ENCODE measurements around the gene ABI3. TPM values are rescaled to one million over a fixed set of nuclear protein-coding genes. Genes with fewer than 3 reads are reported as not detected.
A peak's percentile ranks its signal among the peaks of the same experiment; 100 is the strongest.

Gene ABI3
- total RNA-seq, 4 donors from 2014 or later: 1.1 to 6.6 (median 5.0) TPM

GRCh38 chr17:49229805-49230600 is 19.5 kb downstream of the ABI3 start:
- 0% methylated on average over 1 of the region's 36 CpGs; no CpG with 5 or more reads in 1 of the 2 donors for WGBS, 2 donors (ENCODE audit: low coverage in 1 of 2)
- peak; percentile 4 for ATAC-seq
- TF ChIP-seq, protein P1, sequence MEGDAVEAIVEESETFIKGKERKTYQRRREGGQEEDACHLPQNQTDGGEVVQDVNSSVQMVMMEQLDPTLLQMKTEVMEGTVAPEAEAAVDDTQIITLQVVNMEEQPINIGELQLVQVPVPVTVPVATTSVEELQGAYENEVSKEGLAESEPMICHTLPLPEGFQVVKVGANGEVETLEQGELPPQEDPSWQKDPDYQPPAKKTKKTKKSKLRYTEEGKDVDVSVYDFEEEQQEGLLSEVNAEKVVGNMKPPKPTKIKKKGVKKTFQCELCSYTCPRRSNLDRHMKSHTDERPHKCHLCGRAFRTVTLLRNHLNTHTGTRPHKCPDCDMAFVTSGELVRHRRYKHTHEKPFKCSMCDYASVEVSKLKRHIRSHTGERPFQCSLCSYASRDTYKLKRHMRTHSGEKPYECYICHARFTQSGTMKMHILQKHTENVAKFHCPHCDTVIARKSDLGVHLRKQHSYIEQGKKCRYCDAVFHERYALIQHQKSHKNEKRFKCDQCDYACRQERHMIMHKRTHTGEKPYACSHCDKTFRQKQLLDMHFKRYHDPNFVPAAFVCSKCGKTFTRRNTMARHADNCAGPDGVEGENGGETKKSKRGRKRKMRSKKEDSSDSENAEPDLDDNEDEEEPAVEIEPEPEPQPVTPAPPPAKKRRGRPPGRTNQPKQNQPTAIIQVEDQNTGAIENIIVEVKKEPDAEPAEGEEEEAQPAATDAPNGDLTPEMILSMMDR (IDR thresholded peaks at IDR 0.05): no peak
- TF ChIP-seq EP300 (IDR thresholded peaks at IDR 0.05) (no peak), POLR2AphosphoS5 (IDR thresholded peaks at IDR 0.05) (no peak), POLR2A (IDR thresholded peaks at IDR 0.05) (no peak)

GRCh38 chr17:49230636-49231562 is 20.4 kb downstream of the ABI3 start, which contains the start of gene PHOSPHO1:
TSS of gene PHOSPHO1 (minus strand) at chr17:49230787. CDS start at chr17:49226691, 4,096 bp downstream.
- no peak for TF ChIP-seq POLR2AphosphoS5 (IDR thresholded peaks at IDR 0.05)
- no peak for TF ChIP-seq POLR2A (IDR thresholded peaks at IDR 0.05)
- no peak for TF ChIP-seq EP300 (IDR thresholded peaks at IDR 0.05)
- TF ChIP-seq, protein P1 (IDR thresholded peaks at IDR 0.05): no peak
- no peaks in the 10 kb centered on the region for H3K36me3 ChIP-seq
- no peaks in the 10 kb centered on the region for H3K9me3 ChIP-seq
- peak within 1 kb of the TSS in 1 of 4 donors; percentile 59 for H3K27ac ChIP-seq
- H3K27me3 ChIP-seq: peaks cover 42% of the 10 kb centered on the region
- peaks cover 0 to 20% (median 8%) of the 10 kb centered on the region in 3 donors for H3K4me1 ChIP-seq
- ATAC-seq: peak; percentile 96
- 1 to 6% methylated on average over 7 to 19 of the region's 58 CpGs for WGBS, 2 donors (ENCODE audit: low coverage in 1 of 2)
- peak within 1 kb of the TSS; percentile 44 to 64 for H3K4me3 ChIP-seq

More at GRCh38 chr17:49229805-49230600, 19.5 kb downstream of the ABI3 start:
- Histone ChIP-seq H3K9me3 (no peaks in the 10 kb centered on the region), H3K4me1 (peaks cover 0 to 21% (median 8%) of the 10 kb centered on the region in 3 donors), H3K4me3 (peak overlapping the region; percentile 44 to 64), H3K27ac (peak overlapping the region in 1 of 4 donors; percentile 59), H3K27me3 (peaks cover 51% of the 10 kb centered on the region), H3K36me3 (no peaks in the 10 kb centered on the region)

DNA sequence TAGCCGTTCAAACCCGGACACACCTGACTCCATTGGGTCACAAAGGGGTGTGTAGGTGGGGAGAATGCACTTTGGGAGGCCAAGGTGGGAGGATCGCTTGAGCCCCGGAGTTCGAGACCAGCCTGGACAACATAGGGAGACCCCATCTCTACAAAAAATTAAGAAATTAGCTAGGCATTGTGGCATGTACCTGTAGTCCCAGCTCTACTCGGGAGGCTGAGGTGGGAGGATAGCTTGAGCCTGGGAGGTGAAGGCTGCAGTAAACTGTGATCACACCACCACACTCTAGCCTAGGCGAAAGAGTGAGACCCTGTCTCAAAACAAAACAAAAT is 21.0 kb downstream of the ABI3 start:
- Histone ChIP-seq H3K27me3 (peaks cover 35% of the 10 kb centered on the region), H3K4me3 (peak overlapping the region in 1 of 2 donors; percentile 64), H3K4me1 (peaks cover 0 to 20% (median 8%) of the 10 kb centered on the region in 3 donors), H3K36me3 (no peaks in the 10 kb centered on the region), H3K9me3 (no peaks in the 10 kb centered on the region), H3K27ac (no peak overlapping the region)
- TF ChIP-seq, protein P1 (IDR thresholded peaks at IDR 0.05): no peak
- TF ChIP-seq EP300 (IDR thresholded peaks at IDR 0.05) (no peak), POLR2AphosphoS5 (IDR thresholded peaks at IDR 0.05) (no peak), POLR2A (IDR thresholded peaks at IDR 0.05) (no peak)
- 69 to 91% methylated on average over 5 to 7 of the region's 7 CpGs for WGBS, 2 donors (ENCODE audit: low coverage in 1 of 2)
- ATAC-seq: no peak

- Histone ChIP-seq H3K27ac (no peak overlapping the region), H3K36me3 (no peaks in the 10 kb centered on the region), H3K4me1 (peaks cover 0 to 18% (median 8%) of the 10 kb centered on the region in 3 donors), H3K9me3 (no peaks in the 10 kb centered on the region), H3K4me3 (no peak overlapping the region), H3K27me3 (peaks cover 7% of the 10 kb centered on the region)
- TF ChIP-seq EP300 (IDR thresholded peaks at IDR 0.05) (no peak), POLR2A (IDR thresholded peaks at IDR 0.05) (no peak), POLR2AphosphoS5 (IDR thresholded peaks at IDR 0.05) (no peak)
- TF ChIP-seq, protein P1 (IDR thresholded peaks at IDR 0.05): no peak
- 77 to 96% methylated on average over 2 of the region's 5 CpGs for WGBS, 2 donors (ENCODE audit: low coverage in 1 of 2)
- no peak for ATAC-seq
These were observed 24.1 kb downstream of the ABI3 start for GRCh38 chr17:49234509-49235080.

Measured in gastroesophageal sphincter (tissue), 4 donors.